ENCODE measurements around the gene SUCLA2.

The SUCLA2 gene

GRCh38 chr13:48000559-48001113 is 437 bp downstream of the SUCLA2 start:
- no peak for DNase-seq (ENCODE audit: low read depth)

GRCh38 chr13:47999973-48000372 is 1.1 kb downstream of the SUCLA2 start:
- H3K4me3 ChIP-seq (ENCODE audit: low read depth, low read length), result peak overlapping the region; percentile 84
- DNase-seq (ENCODE audit: low read depth), result no peak
- no peak for TF ChIP-seq CTCF (IDR thresholded peaks at IDR 0.05; ENCODE audit: control insufficient read depth, extremely low read depth, insufficient read depth)

More at GRCh38 chr13:48000559-48001113, 437 bp downstream of the SUCLA2 start:
- peak overlapping the region; percentile 84 for H3K4me3 ChIP-seq (ENCODE audit: low read depth, low read length)
- TF ChIP-seq CTCF (IDR thresholded peaks at IDR 0.05; ENCODE audit: control insufficient read depth, extremely low read depth, insufficient read depth), result no peak

- DNase-seq (ENCODE audit: low read depth), result no peak
Observed at GRCh38 chr13:47997384-47997783, 3.7 kb downstream of the SUCLA2 start.

GRCh38 chr13:47991859-47992258 is 9.2 kb downstream of the SUCLA2 start:
- no peak for DNase-seq (ENCODE audit: low read depth)
- no peak for TF ChIP-seq CTCF (IDR thresholded peaks at IDR 0.05; ENCODE audit: control insufficient read depth, extremely low read depth, insufficient read depth)
- H3K4me3 ChIP-seq (ENCODE audit: low read depth, low read length), result no peak overlapping the region

More at GRCh38 chr13:47997384-47997783, 3.7 kb downstream of the SUCLA2 start:
- H3K4me3 ChIP-seq (ENCODE audit: low read depth, low read length), result no peak overlapping the region
- TF ChIP-seq CTCF (IDR thresholded peaks at IDR 0.05; ENCODE audit: control insufficient read depth, extremely low read depth, insufficient read depth), result no peak

GRCh38 chr13:47990920-47991466 is 10.1 kb downstream of the SUCLA2 start:
- no peak overlapping the region for H3K4me3 ChIP-seq (ENCODE audit: low read depth, low read length)
- TF ChIP-seq CTCF (IDR thresholded peaks at IDR 0.05; ENCODE audit: control insufficient read depth, extremely low read depth, insufficient read depth), result no peak
- DNase-seq (ENCODE audit: low read depth), result no peak

- TF ChIP-seq CTCF (IDR thresholded peaks at IDR 0.05; ENCODE audit: control insufficient read depth, extremely low read depth, insufficient read depth), result no peak
- DNase-seq (ENCODE audit: low read depth), result no peak
- H3K4me3 ChIP-seq (ENCODE audit: low read depth, low read length), result no peak overlapping the region
Observed at GRCh38 chr13:47990427-47990826, 10.6 kb downstream of the SUCLA2 start.

- no peak overlapping the region for H3K4me3 ChIP-seq (ENCODE audit: low read depth, low read length)
- no peak for TF ChIP-seq CTCF (IDR thresholded peaks at IDR 0.05; ENCODE audit: control insufficient read depth, extremely low read depth, insufficient read depth)
- DNase-seq (ENCODE audit: low read depth), result no peak
Observed at GRCh38 chr13:47983070-47983469, 18.0 kb downstream of the SUCLA2 start.

Data from LNCaP clone FGC (cell line).